IPS DF 6.9 (cell line): ENCODE data around the gene FPR2.
"Not testable (repeated sequence)": the region's sequence is repeated elsewhere in the genome, so short reads cannot be mapped to it uniquely, and the experiment has no call there.

Source experiments
- DNase-seq: peaks from one replicate; pipeline ENCODE4 v3.0.0-alpha.2; 2013; ENCODE audit warnings: low read depth, low spot score
- H3K27ac ChIP-seq: one replicate; pipeline ENCODE4 v1.5.1; 2013; ENCODE audit warnings: low read length, control low read depth
- H3K27me3 ChIP-seq: 2 replicates; pipeline ENCODE4 v1.6.1; 2013; ENCODE audit warnings: mild to moderate bottlenecking, low read length; ENCODE audit not compliant: control insufficient read depth, insufficient read depth
- H3K36me3 ChIP-seq: 2 replicates; pipeline ENCODE4 v1.6.1; 2013; ENCODE audit warnings: low read length; ENCODE audit not compliant: control insufficient read depth, insufficient read depth
- H3K4me1 ChIP-seq: 2 replicates; pipeline ENCODE4 v1.6.1; 2013; ENCODE audit warnings: low read length; ENCODE audit not compliant: control insufficient read depth, insufficient read depth
- H3K4me3 ChIP-seq: 2 replicates; pipeline ENCODE4 v1.5.1; 2013; ENCODE audit warnings: mild to moderate bottlenecking, low read length
- H3K9me3 ChIP-seq: 2 replicates; pipeline ENCODE4 v1.6.1; 2013; ENCODE audit warnings: low read length, inconsistent platforms; ENCODE audit not compliant: control insufficient read depth, insufficient read depth
- WGBS: extraction: QIAGEN DNeasy Blood & Tissue Kit; methylation state at CpG from one replicate; pipeline ENCODE4 v1.1.7; 2013; ENCODE audit warnings: mixed read lengths, missing lambda C conversion rate; ENCODE audit not compliant: insufficient read length, insufficient coverage; 5-methylcytosine and 5-hydroxymethylcytosine counted together

Gene FPR2

GRCh38 chr19:51804789-51805188, 43.8 kb downstream of the FPR2 start:
- not testable (repeated sequence) for H3K4me1 ChIP-seq, H3K36me3 ChIP-seq, H3K27ac ChIP-seq, H3K4me3 ChIP-seq, H3K9me3 ChIP-seq, H3K27me3 ChIP-seq, DNase-seq
- no CpG with 5 or more reads among the region's 9 CpGs for WGBS

- H3K9me3 ChIP-seq, H3K27ac ChIP-seq, DNase-seq, H3K36me3 ChIP-seq, H3K27me3 ChIP-seq, H3K4me1 ChIP-seq, H3K4me3 ChIP-seq: not testable (repeated sequence)
- no CpG with 5 or more reads among the region's 8 CpGs for WGBS
These were observed 44.4 kb downstream of the FPR2 start for GRCh38 chr19:51805396-51805795.

GRCh38 chr19:51806571-51806970, 45.6 kb downstream of the FPR2 start:
- not testable (repeated sequence) for DNase-seq, H3K4me3 ChIP-seq, H3K36me3 ChIP-seq, H3K9me3 ChIP-seq, H3K4me1 ChIP-seq, H3K27me3 ChIP-seq, H3K27ac ChIP-seq
- WGBS, result no CpG with 5 or more reads among the region's 5 CpGs

GRCh38 chr19:51807111-51807701, 46.2 kb downstream of the FPR2 start:
- Histone ChIP-seq H3K4me3 (no peak overlapping the region), H3K4me1 (peaks cover 1% of the 10 kb centered on the region; the same call in 1 of the 2 replicates), H3K27ac (no peak overlapping the region), H3K36me3 (0 out of 2 replicates have a peak, but pooled peaks cover 2% of the 10 kb centered on the region), H3K9me3 (no peaks in the 10 kb centered on the region; the same call in 1 of the 2 replicates), H3K27me3 (no peaks in the 10 kb centered on the region)
- peak; percentile 41 for DNase-seq
- WGBS, result no CpG with 5 or more reads among the region's 6 CpGs

- H3K27me3 ChIP-seq, result no peaks in the 10 kb centered on the region
- WGBS, result no CpG with 5 or more reads among the region's 2 CpGs
These were observed 46.9 kb downstream of the FPR2 start for GRCh38 chr19:51807925-51808324.

GRCh38 chr19:51808333-51808986, 47.5 kb downstream of the FPR2 start:
- Histone ChIP-seq H3K9me3 (peaks cover 1% of the 10 kb centered on the region; the same call in 1 of the 2 replicates), H3K36me3 (0 out of 2 replicates have a peak, but pooled peaks cover 2% of the 10 kb centered on the region), H3K27ac (no peak overlapping the region), H3K4me3 (no peak overlapping the region), H3K27me3 (no peaks in the 10 kb centered on the region), H3K4me1 (peaks cover 1% of the 10 kb centered on the region; the same call in 1 of the 2 replicates)
- DNase-seq, result no peak
- no CpG with 5 or more reads among the region's 8 CpGs for WGBS

More at GRCh38 chr19:51807925-51808324, 46.9 kb downstream of the FPR2 start:
- H3K36me3 ChIP-seq, result 0 out of 2 replicates have a peak, but pooled peaks cover 2% of the 10 kb centered on the region
- no peak for DNase-seq
- H3K9me3 ChIP-seq, result peaks cover 1% of the 10 kb centered on the region; the same call in 1 of the 2 replicates
- H3K27ac ChIP-seq, result no peak overlapping the region
- peaks cover 1% of the 10 kb centered on the region; the same call in 1 of the 2 replicates for H3K4me1 ChIP-seq
- no peak overlapping the region for H3K4me3 ChIP-seq

GRCh38 chr19:51809787-51810186, 48.8 kb downstream of the FPR2 start:
- Histone ChIP-seq H3K9me3 (peaks cover 1% of the 10 kb centered on the region; the same call in 1 of the 2 replicates), H3K27me3 (no peaks in the 10 kb centered on the region), H3K4me1 (peaks cover 1% of the 10 kb centered on the region; the same call in 1 of the 2 replicates), H3K4me3 (no peak overlapping the region), H3K27ac (no peak overlapping the region), H3K36me3 (0 out of 2 replicates have a peak, but pooled peaks cover 2% of the 10 kb centered on the region)
- DNase-seq, result no peak
- no CpG with 5 or more reads among the region's 4 CpGs for WGBS

- Histone ChIP-seq H3K27ac (no peak overlapping the region), H3K4me3 (no peak overlapping the region), H3K9me3 (peaks cover 1% of the 10 kb centered on the region; the same call in 1 of the 2 replicates), H3K27me3 (no peaks in the 10 kb centered on the region), H3K4me1 (peaks cover 1% of the 10 kb centered on the region; the same call in 1 of the 2 replicates), H3K36me3 (0 out of 2 replicates have a peak, but pooled peaks cover 2% of the 10 kb centered on the region)
- WGBS, result no CpG with 5 or more reads among the region's 7 CpGs
- DNase-seq, result no peak
These were observed 49.2 kb downstream of the FPR2 start for GRCh38 chr19:51810223-51810622.

- H3K27me3 ChIP-seq, result no peaks in the 10 kb centered on the region
- H3K4me1 ChIP-seq, result peaks cover 1% of the 10 kb centered on the region; the same call in 1 of the 2 replicates
- no peak overlapping the region for H3K27ac ChIP-seq
- no CpG with 5 or more reads among the region's 11 CpGs for WGBS
- DNase-seq, result no peak
- 0 out of 2 replicates have a peak, but pooled peaks cover 2% of the 10 kb centered on the region for H3K36me3 ChIP-seq
- H3K4me3 ChIP-seq, result no peak overlapping the region
- H3K9me3 ChIP-seq, result peaks cover 1% of the 10 kb centered on the region; the same call in 1 of the 2 replicates
These were observed 50.4 kb downstream of the FPR2 start for GRCh38 chr19:51811344-51811743.

- Histone ChIP-seq H3K27me3 (no peaks in the 10 kb centered on the region), H3K27ac (no peak overlapping the region), H3K9me3 (peaks cover 1% of the 10 kb centered on the region; the same call in 1 of the 2 replicates), H3K4me1 (no peaks in the 10 kb centered on the region), H3K4me3 (no peak overlapping the region), H3K36me3 (no peaks in the 10 kb centered on the region)
- DNase-seq, result no peak
- WGBS, result no CpG with 5 or more reads among the region's 9 CpGs
These were observed 54.1 kb downstream of the FPR2 start for GRCh38 chr19:51815043-51815442.
